Measurements from ENCODE around the gene TUT1. TPM values are rescaled to one million over a fixed set of nuclear protein-coding genes. Genes with fewer than 3 reads are reported as not detected.
"Not testable (repeated sequence)": the region's sequence is repeated elsewhere in the genome, so short reads cannot be mapped to it uniquely, and the experiment has no call there.

Gene TUT1, protein sequence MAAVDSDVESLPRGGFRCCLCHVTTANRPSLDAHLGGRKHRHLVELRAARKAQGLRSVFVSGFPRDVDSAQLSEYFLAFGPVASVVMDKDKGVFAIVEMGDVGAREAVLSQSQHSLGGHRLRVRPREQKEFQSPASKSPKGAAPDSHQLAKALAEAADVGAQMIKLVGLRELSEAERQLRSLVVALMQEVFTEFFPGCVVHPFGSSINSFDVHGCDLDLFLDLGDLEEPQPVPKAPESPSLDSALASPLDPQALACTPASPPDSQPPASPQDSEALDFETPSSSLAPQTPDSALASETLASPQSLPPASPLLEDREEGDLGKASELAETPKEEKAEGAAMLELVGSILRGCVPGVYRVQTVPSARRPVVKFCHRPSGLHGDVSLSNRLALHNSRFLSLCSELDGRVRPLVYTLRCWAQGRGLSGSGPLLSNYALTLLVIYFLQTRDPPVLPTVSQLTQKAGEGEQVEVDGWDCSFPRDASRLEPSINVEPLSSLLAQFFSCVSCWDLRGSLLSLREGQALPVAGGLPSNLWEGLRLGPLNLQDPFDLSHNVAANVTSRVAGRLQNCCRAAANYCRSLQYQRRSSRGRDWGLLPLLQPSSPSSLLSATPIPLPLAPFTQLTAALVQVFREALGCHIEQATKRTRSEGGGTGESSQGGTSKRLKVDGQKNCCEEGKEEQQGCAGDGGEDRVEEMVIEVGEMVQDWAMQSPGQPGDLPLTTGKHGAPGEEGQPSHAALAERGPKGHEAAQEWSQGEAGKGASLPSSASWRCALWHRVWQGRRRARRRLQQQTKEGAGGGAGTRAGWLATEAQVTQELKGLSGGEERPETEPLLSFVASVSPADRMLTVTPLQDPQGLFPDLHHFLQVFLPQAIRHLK
- 6.0 and 7.3 TPM in 2 replicates for total RNA-seq (2014; rRNA removed; shearing (Covaris generic))
- 14.4 and 20.9 TPM in 2 replicates for polyA plus RNA-seq (2015; cell fraction: cytosol; rRNA removed)
- polyA plus RNA-seq (2015; cell fraction: nucleus; rRNA removed): 34.1 and 57.2 TPM in 2 replicates

DNA sequence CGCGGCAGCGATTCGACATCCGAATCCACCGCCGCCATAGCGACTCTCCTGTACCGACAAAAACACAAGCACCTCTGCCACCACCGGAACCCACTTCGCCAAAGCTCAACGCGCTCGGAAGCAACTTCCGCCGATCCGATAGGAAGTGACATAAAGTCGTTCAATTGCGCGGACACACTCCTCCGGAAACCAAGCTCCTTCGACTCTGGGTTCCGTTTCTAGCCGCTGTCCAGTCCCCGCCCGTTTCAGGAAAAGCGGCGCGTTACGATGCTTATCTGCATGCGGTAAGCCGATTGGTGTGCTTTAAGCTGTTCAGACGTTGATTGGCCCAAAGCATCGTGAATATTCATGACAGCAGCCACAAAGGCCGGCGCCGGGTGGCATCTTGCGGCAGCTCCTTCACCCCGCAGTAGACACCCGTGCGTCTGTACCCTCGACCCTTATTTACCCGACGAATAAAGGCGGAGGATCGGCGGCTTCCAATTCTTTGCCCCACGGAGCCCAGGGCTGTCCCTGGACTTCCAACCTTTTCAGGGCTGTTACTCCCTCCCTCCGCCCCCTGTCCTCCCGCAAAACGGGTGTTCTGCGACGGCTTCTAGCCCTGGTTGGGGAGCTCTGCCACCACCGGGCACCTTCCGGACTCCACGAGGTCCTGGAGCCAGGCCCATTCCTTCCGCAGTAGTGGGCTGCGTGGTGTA, at the start of gene TUT1:
TSS of gene TUT1 (minus strand) at position 76 of the 698 bp plus-strand sequence. CDS start at position 38, 38 bp downstream.
- in situ Hi-C loops (cut with HindIII; ENCODE audit: low pct_unique_long_range_greater_than_20kb, low sequenced_read_pairs): no loop called here
- DNase-seq (ENCODE audit: low read depth, low spot score): peak; percentile 97

DNA sequence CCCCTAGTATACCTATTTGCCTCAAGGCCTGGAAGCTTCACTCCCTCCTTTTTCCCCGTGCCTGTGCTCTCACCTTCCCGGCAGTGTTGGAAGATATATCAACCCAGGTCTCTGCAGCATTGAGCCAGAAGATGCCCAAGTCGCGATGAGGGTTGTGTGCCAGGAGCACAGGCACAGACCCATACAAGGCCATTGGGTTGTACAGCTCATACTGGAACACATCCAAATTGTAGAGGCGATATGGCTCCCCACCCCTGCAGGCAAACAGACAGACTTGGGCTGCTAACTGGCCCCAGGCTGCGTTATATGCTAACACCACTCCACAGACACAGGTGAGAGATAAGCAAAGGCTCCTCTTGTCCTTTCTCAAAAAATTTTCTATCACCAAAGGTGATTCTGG, 41.2 kb upstream of the TUT1 start:
- no peak for DNase-seq (ENCODE audit: low read depth, low spot score)
- in situ Hi-C loops (cut with HindIII; ENCODE audit: low pct_unique_long_range_greater_than_20kb, low sequenced_read_pairs): no loop called here

- DNase-seq (ENCODE audit: low read depth, low spot score): peak; percentile 18
- in situ Hi-C loops (cut with HindIII; ENCODE audit: low pct_unique_long_range_greater_than_20kb, low sequenced_read_pairs): no loop called here
These were observed 36.4 kb upstream of the TUT1 start for GRCh38 chr11:62627713-62628112.

GRCh38 chr11:62622476-62623089, 31.3 kb upstream of the TUT1 start:
- no peak for DNase-seq (ENCODE audit: low read depth, low spot score)
- in situ Hi-C loops (cut with HindIII; ENCODE audit: low pct_unique_long_range_greater_than_20kb, low sequenced_read_pairs): no loop called here

GRCh38 chr11:62621567-62622470, 30.5 kb upstream of the TUT1 start, which contains the start of gene B3GAT3:
Gene B3GAT3, minus strand, starts transcription at chr11:62621986. Its CDS starts 39 bp downstream, at chr11:62621947.
- DNase-seq (ENCODE audit: low read depth, low spot score): peak; percentile 95
- in situ Hi-C loops (cut with HindIII; ENCODE audit: low pct_unique_long_range_greater_than_20kb, low sequenced_read_pairs): no loop called here

DNA sequence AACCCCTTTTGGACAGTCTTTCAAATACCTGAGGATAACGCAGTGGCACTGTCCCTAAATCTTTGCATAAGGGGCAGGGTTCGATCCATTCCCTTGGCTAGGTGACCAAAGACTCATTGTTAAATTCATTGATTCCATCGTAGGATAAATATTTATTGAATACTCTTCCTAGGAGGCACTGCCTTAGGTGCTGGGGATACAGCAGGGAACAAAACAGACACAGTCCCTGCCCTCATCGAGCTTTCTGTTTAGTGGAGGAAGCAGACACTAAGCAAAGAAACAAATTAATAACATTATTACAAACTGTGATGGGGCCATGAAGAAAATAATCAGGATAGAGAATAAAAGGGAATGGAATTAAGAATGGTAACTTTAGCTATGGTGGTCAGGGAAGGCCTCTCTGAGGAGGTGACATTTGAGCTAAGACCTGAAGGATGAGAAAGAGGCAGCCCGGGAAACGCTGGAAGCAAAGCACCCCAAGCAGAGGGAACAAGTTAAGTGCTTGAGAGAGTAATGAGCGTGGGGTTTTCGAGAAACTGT, 29.8 kb upstream of the TUT1 start:
- in situ Hi-C loops (cut with HindIII; ENCODE audit: low pct_unique_long_range_greater_than_20kb, low sequenced_read_pairs): no loop called here
- no peak for DNase-seq (ENCODE audit: low read depth, low spot score)

- in situ Hi-C loops (cut with HindIII; ENCODE audit: low pct_unique_long_range_greater_than_20kb, low sequenced_read_pairs); DNase-seq (ENCODE audit: low read depth, low spot score): not testable (repeated sequence)
These were observed 25.6 kb upstream of the TUT1 start for GRCh38 chr11:62616957-62617356.

DNA sequence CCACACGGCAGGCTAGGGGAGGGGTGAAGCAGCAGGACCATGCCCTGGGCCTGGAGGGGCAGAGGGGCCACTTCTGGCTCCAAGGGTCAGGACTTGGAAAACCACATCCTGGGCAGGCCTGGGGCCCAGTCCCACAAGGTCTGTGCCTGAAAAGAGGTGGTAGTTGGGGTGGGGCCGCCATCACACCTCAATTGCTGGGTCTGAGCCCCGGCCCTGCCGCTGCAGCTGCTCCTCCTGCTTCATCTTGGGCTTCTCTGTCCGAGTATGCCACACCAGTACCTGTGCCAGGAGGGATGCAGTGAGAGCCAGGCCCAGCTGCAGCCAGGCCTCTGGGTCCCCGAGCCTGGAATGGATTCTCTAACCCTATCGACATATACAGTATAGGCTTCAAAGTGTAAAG, 24.2 kb upstream of the TUT1 start:
- no peak for DNase-seq (ENCODE audit: low read depth, low spot score)
- in situ Hi-C loops (cut with HindIII; ENCODE audit: low pct_unique_long_range_greater_than_20kb, low sequenced_read_pairs): no loop called here

DNA sequence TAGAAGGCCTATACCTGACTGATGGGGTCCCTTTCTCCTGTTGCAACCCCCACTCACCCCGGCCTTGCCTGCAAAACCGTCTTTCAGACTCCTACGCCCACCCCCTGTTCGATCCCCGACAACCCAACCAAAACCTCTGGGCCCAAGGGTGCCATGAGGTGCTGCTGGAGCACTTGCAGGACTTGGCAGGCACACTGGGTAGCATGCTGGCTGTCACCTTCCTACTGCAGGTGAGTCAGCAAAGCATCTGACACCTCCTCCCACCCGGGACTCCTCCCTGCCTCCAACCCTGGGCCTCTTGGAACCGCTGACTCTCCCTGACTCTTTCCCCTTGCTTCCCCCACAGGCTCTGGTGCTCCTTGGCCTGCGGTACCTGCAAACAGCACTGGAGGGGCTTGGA, 23.0 kb upstream of the TUT1 start:
- no peak for DNase-seq (ENCODE audit: low read depth, low spot score)
- in situ Hi-C loops (cut with HindIII; ENCODE audit: low pct_unique_long_range_greater_than_20kb, low sequenced_read_pairs): no loop called here

DNA sequence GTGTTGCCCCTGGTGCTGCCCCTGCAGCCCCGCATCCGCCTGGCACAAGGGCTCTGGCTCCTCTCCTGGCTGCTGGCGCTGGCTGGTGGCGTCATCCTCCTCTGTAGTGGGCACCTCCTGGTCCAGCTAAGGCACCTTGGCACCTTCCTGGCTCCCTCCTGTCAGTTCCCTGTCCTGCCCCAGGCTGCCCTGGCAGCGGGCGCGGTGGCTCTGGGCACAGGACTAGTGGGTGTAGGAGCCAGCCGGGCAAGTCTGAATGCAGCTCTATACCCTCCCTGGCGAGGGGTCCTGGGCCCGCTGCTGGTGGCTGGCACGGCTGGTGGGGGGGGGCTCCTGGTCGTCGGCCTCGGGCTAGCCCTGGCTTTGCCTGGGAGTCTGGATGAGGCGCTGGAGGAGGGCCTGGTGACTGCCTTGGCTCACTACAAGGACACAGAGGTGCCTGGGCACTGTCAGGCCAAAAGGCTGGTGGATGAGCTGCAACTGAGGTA, 22.0 kb upstream of the TUT1 start:
- no peak for DNase-seq (ENCODE audit: low read depth, low spot score)
- in situ Hi-C loops (cut with HindIII; ENCODE audit: low pct_unique_long_range_greater_than_20kb, low sequenced_read_pairs): no loop called here

- DNase-seq (ENCODE audit: low read depth, low spot score): peak; percentile 78
- in situ Hi-C loops (cut with HindIII; ENCODE audit: low pct_unique_long_range_greater_than_20kb, low sequenced_read_pairs): no loop called here
These were observed 21.3 kb upstream of the TUT1 start, which contains the start of the genes EML3 and ROM1 for GRCh38 chr11:62612366-62613290. Gene EML3, minus strand, starts transcription at chr11:62612775. Its CDS starts 318 bp downstream, at chr11:62612457. Gene ROM1, plus strand, starts transcription at chr11:62613257. Its CDS starts 25 bp downstream, at chr11:62613282.

DNA sequence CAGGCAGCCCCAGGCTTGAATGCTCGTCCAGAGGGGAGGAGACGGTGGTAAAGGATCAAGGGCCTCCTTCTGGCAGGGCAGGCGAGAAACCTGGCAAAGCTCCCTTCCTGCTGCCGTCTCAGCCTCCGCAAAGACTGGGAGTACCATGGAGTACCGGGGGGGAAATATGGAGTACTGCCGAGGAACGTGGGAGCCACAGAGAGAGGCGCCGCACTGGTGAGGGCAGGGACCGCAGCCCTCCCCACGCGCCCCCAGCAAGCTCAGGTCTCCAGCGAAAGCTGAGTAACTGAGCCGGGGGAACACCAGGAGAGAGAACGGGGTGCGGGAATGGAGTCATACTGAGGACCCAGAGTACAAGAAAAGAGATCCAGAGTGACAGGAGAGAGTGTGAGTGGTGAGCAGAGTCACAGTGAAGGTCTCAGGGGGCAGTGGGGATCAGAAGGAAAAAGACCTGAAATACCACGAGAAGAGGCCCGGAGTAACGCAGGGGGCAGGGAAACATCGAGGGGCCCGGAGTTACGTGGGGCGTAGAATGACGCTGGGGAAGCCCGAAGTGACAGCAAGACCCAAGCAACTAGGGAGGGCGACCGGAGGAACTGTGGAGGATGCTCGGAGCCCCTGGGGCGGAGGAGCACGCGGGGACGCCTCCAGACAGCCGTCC, 20.5 kb upstream of the TUT1 start:
- peak; percentile 18 for DNase-seq (ENCODE audit: low read depth, low spot score)
- in situ Hi-C loops (cut with HindIII; ENCODE audit: low pct_unique_long_range_greater_than_20kb, low sequenced_read_pairs): no loop called here

- in situ Hi-C loops (cut with HindIII; ENCODE audit: low pct_unique_long_range_greater_than_20kb, low sequenced_read_pairs): no loop called here
- no peak for DNase-seq (ENCODE audit: low read depth, low spot score)
These were observed 19.7 kb upstream of the TUT1 start for GRCh38 chr11:62610814-62611704.

- in situ Hi-C loops (cut with HindIII; ENCODE audit: low pct_unique_long_range_greater_than_20kb, low sequenced_read_pairs): no loop called here
- DNase-seq (ENCODE audit: low read depth, low spot score): no peak
These were observed 19.1 kb upstream of the TUT1 start for GRCh38 chr11:62610403-62610802.

All from SK-MEL-5 (cell line).